Activated naive CD4-positive, alpha-beta T cell treated with anti-CD3 and anti-CD28 coated beads, Interleukin-2, amount 50 U/mL, for 24 hours (primary cell): ENCODE data around the gene AKNA.

Experiments
- H3K27ac Mint-ChIP-seq: one replicate; pipeline ENCODE4 v1.8.0; 2021; ENCODE audit warnings: mild to moderate bottlenecking, mixed read lengths
- H3K27me3 Mint-ChIP-seq: one replicate; pipeline ENCODE4 v1.8.0; 2021; ENCODE audit warnings: mixed read lengths
- H3K36me3 Mint-ChIP-seq: one replicate; pipeline ENCODE4 v1.8.0; 2021; ENCODE audit warnings: mixed read lengths
- H3K4me1 Mint-ChIP-seq: one replicate; pipeline ENCODE4 v1.8.0; 2021; ENCODE audit warnings: mixed read lengths
- H3K4me3 Mint-ChIP-seq: one replicate; pipeline ENCODE4 v1.8.0; 2021; ENCODE audit warnings: mild to moderate bottlenecking, mixed read lengths
- H3K9me3 Mint-ChIP-seq: one replicate; pipeline ENCODE4 v1.8.0; 2021; ENCODE audit warnings: mixed read lengths

AKNA gene

GRCh38 chr9:114405294-114406034, 17.7 kb upstream of the AKNA start:
- Mint-ChIP-seq H3K27ac (peak overlapping the region; percentile 74), H3K27me3 (no peaks in the 10 kb centered on the region), H3K36me3 (no peaks in the 10 kb centered on the region), H3K9me3 (no peaks in the 10 kb centered on the region), H3K4me1 (peaks cover 6% of the 10 kb centered on the region), H3K4me3 (no peak overlapping the region)

GRCh38 chr9:114404531-114404930, 16.7 kb upstream of the AKNA start:
- no peaks in the 10 kb centered on the region for H3K27me3 Mint-ChIP-seq
- peaks cover 6% of the 10 kb centered on the region for H3K4me1 Mint-ChIP-seq
- H3K4me3 Mint-ChIP-seq = no peak overlapping the region
- H3K36me3 Mint-ChIP-seq = no peaks in the 10 kb centered on the region
- H3K27ac Mint-ChIP-seq = no peak overlapping the region
- no peaks in the 10 kb centered on the region for H3K9me3 Mint-ChIP-seq

- Mint-ChIP-seq H3K4me3 (no peak overlapping the region), H3K4me1 (peaks cover 6% of the 10 kb centered on the region), H3K27ac (no peak overlapping the region), H3K27me3 (no peaks in the 10 kb centered on the region), H3K9me3 (no peaks in the 10 kb centered on the region), H3K36me3 (no peaks in the 10 kb centered on the region)
Observed at GRCh38 chr9:114403153-114403756, 15.5 kb upstream of the AKNA start.

GRCh38 chr9:114401344-114401743, 13.6 kb upstream of the AKNA start:
- Mint-ChIP-seq H3K4me3 (no peak overlapping the region), H3K9me3 (no peaks in the 10 kb centered on the region), H3K27me3 (no peaks in the 10 kb centered on the region), H3K4me1 (peaks cover 21% of the 10 kb centered on the region), H3K27ac (peak overlapping the region; percentile 69), H3K36me3 (no peaks in the 10 kb centered on the region)

GRCh38 chr9:114400772-114401171, 13.0 kb upstream of the AKNA start:
- no peaks in the 10 kb centered on the region for H3K9me3 Mint-ChIP-seq
- no peak overlapping the region for H3K4me3 Mint-ChIP-seq
- no peaks in the 10 kb centered on the region for H3K36me3 Mint-ChIP-seq
- no peaks in the 10 kb centered on the region for H3K27me3 Mint-ChIP-seq
- no peak overlapping the region for H3K27ac Mint-ChIP-seq
- H3K4me1 Mint-ChIP-seq = peaks cover 26% of the 10 kb centered on the region

GRCh38 chr9:114400219-114400618, 12.4 kb upstream of the AKNA start:
- no peaks in the 10 kb centered on the region for H3K27me3 Mint-ChIP-seq
- H3K4me1 Mint-ChIP-seq = peaks cover 26% of the 10 kb centered on the region
- no peaks in the 10 kb centered on the region for H3K36me3 Mint-ChIP-seq
- H3K4me3 Mint-ChIP-seq = no peak overlapping the region
- H3K9me3 Mint-ChIP-seq = no peaks in the 10 kb centered on the region
- peak overlapping the region; percentile 51 for H3K27ac Mint-ChIP-seq

- Mint-ChIP-seq H3K4me3 (no peak overlapping the region), H3K27me3 (no peaks in the 10 kb centered on the region), H3K9me3 (no peaks in the 10 kb centered on the region), H3K27ac (no peak overlapping the region), H3K4me1 (peaks cover 34% of the 10 kb centered on the region), H3K36me3 (no peaks in the 10 kb centered on the region)
Observed at GRCh38 chr9:114399381-114399780, 11.6 kb upstream of the AKNA start.

- Mint-ChIP-seq H3K4me1 (peaks cover 48% of the 10 kb centered on the region), H3K4me3 (peak overlapping the region; percentile 95), H3K27ac (peak overlapping the region; percentile 93), H3K27me3 (no peaks in the 10 kb centered on the region), H3K9me3 (no peaks in the 10 kb centered on the region), H3K36me3 (no peaks in the 10 kb centered on the region)
Observed at GRCh38 chr9:114397848-114398605, 10.2 kb upstream of the AKNA start.

GRCh38 chr9:114397219-114397847, 9.6 kb upstream of the AKNA start:
- Mint-ChIP-seq H3K9me3 (no peaks in the 10 kb centered on the region), H3K4me1 (peaks cover 55% of the 10 kb centered on the region), H3K27ac (peak overlapping the region; percentile 93), H3K4me3 (peak overlapping the region; percentile 95), H3K27me3 (no peaks in the 10 kb centered on the region), H3K36me3 (no peaks in the 10 kb centered on the region)

- H3K4me1 Mint-ChIP-seq = peaks cover 61% of the 10 kb centered on the region
- H3K9me3 Mint-ChIP-seq = no peaks in the 10 kb centered on the region
- no peaks in the 10 kb centered on the region for H3K36me3 Mint-ChIP-seq
- H3K27me3 Mint-ChIP-seq = no peaks in the 10 kb centered on the region
- H3K4me3 Mint-ChIP-seq = peak overlapping the region; percentile 95
- H3K27ac Mint-ChIP-seq = peak overlapping the region; percentile 93
Observed at GRCh38 chr9:114396558-114397218, 8.9 kb upstream of the AKNA start.

GRCh38 chr9:114395768-114396167, 8.0 kb upstream of the AKNA start:
- H3K9me3 Mint-ChIP-seq = no peaks in the 10 kb centered on the region
- peaks cover 69% of the 10 kb centered on the region for H3K4me1 Mint-ChIP-seq
- H3K27me3 Mint-ChIP-seq = no peaks in the 10 kb centered on the region
- peak overlapping the region; percentile 95 for H3K4me3 Mint-ChIP-seq
- H3K36me3 Mint-ChIP-seq = peaks cover 2% of the 10 kb centered on the region
- H3K27ac Mint-ChIP-seq = peak overlapping the region; percentile 84

- Mint-ChIP-seq H3K36me3 (peaks cover 4% of the 10 kb centered on the region), H3K27me3 (no peaks in the 10 kb centered on the region), H3K27ac (peak overlapping the region; percentile 89), H3K9me3 (no peaks in the 10 kb centered on the region), H3K4me3 (peak overlapping the region; percentile 95), H3K4me1 (peaks cover 74% of the 10 kb centered on the region)
Observed at GRCh38 chr9:114395334-114395617, 7.5 kb upstream of the AKNA start.

- Mint-ChIP-seq H3K4me1 (peaks cover 79% of the 10 kb centered on the region), H3K27ac (peak overlapping the region; percentile 89), H3K27me3 (no peaks in the 10 kb centered on the region), H3K36me3 (peaks cover 4% of the 10 kb centered on the region), H3K4me3 (peak overlapping the region; percentile 95), H3K9me3 (no peaks in the 10 kb centered on the region)
Observed at GRCh38 chr9:114394523-114395333, 6.9 kb upstream of the AKNA start.

GRCh38 chr9:114392749-114393112, 4.9 kb upstream of the AKNA start:
- H3K27me3 Mint-ChIP-seq = no peaks in the 10 kb centered on the region
- H3K4me1 Mint-ChIP-seq = peaks cover 97% of the 10 kb centered on the region
- peaks cover 4% of the 10 kb centered on the region for H3K36me3 Mint-ChIP-seq
- H3K4me3 Mint-ChIP-seq = peak overlapping the region; percentile 47
- H3K9me3 Mint-ChIP-seq = no peaks in the 10 kb centered on the region
- peak overlapping the region; percentile 62 for H3K27ac Mint-ChIP-seq

- Mint-ChIP-seq H3K36me3 (peaks cover 6% of the 10 kb centered on the region), H3K4me3 (peak overlapping the region; percentile 95), H3K27me3 (no peaks in the 10 kb centered on the region), H3K27ac (peak overlapping the region; percentile 99), H3K4me1 (peaks cover 83% of the 10 kb centered on the region), H3K9me3 (no peaks in the 10 kb centered on the region)
Observed at GRCh38 chr9:114390952-114391351, 3.2 kb upstream of the AKNA start.
